Activated effector memory CD4-positive, alpha-beta T cell treated with Interleukin-2 at 50 U/mL for 16 hours (primary cell): Measurements from ENCODE around the gene PFKM.
A peak's percentile ranks its signal among the peaks of the same experiment; 100 is the strongest.

Experiments used
- DNase-seq: peaks from one replicate; pipeline ENCODE4 v3.0.0-alpha.2; 2020

PFKM gene

DNA sequence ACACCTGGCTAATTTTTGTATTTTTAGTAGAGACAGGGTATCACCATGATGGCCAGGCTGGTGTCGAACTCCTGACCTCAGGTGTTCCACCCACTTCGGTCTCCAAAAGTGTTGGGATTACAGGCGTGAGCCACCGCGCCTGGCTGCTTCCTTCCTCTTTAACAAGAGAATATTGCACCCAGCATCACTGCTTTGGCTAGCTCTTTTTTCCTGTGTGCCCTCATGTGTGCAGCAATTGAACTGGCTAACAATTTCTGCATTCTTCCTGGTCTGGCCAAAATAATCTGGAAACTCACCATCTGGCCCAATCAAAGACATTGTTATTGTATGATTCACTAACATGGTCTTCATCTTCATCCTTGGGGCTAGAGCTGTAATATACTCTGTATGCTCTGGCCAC is 40.9 kb downstream of the PFKM start:
- no peak for DNase-seq

DNA sequence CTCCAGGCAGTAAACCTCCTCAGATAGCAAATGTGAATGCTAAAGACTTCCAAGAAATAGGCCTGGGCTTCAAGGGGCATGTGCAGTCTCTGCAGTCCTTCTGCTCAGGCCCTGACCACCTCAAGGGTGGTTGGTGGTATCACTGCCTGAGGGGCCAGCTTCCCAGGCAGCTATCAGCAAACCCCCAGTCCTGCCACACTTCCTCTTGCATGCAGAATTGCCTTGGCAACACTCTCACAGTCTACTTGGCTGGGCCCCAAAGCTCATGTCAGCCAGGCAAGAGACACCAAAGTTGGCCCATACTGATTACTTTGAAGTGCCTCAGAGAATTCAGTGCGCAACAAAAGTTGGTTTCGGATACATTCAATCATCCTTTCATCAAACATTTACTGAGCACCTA is 41.6 kb downstream of the PFKM start:
- no peak for DNase-seq

DNA sequence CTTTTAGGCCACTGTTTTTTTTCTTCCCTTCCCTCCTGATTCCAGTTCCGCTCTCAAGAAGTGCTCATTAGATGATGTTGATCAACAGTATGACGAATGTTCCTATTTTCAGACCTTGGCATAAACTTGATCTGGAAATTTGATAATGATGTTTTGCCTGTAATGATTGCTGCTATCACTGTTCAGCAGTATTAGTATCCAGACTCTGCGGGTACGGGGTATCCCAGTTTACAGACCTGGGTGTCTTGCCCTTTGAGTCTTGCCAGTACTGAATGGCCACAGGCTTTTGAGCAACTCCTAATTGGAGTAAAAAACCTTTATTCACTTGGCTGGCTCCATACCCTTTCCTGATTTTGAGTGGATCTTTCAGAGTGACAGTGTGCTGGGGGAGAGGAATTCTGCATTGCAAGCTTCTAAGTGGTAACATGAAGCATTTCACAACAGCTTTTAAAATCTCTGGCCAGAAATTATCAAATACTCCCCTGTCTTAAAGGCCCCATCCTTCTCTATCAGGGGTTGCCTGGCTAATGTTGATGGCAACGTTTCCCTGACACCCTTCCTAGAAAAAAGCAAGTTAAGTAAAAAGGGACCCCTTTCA is 44.1 kb downstream of the PFKM start:
- DNase-seq = no peak

DNA sequence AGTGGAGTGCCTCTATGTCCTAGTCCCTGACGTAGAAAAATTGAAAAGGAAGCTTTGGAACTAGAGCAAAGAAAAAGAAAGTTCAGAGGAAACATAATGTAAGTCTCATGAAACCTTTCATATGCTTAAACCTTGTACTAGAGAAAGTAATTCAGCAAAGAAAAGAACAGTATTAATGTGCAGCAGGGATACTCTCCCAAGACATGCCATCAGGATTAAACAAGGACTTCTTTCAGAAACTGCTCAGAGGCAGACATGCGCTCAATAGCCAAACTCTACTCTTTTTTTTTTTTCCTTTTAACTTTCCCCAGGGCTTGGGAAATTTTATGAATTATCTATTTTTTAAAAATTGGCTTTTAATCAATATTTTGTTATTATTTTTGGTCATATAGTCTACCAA is 45.3 kb downstream of the PFKM start:
- no peak for DNase-seq

DNA sequence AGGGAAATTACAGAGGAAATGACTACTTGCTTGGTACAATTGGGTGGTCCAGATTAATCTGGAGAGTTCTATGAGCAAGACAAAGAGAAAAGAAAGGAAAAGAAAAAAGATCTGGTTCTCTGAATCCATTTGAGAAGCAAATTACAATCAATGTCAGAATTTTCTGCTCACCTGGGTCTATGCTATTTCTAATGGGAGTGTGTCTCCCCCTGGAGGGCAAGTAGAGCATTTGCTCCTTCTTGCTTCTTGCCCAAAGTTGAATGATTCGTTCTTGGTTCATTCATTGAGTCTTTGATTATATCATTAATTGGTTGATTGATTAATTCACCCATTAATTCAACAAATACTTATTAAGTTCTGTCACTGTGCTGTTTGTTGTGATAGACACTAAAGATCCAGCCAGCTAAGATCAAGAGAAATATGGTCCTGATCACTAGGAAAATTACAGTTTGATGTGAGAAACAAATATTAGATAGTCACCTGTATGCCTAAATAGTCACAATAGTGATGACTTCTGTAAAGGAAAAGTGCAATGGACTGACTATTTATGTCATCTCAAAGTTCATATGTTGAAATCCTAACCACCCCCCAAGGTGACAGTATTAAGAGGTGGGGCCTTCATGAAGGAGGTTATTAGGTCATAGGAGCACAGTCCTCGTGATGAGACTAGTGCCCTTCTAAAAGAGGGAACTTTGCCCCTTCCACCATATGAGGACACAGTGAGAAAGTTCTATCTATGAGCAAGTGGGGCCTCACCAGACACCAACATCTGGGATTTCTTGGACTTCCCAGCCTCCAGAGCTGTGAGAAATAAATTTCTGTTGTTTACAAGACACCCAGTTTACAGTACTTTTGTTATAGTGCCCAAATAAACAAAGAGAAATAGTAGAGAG is 46.2 kb downstream of the PFKM start:
- no peak for DNase-seq

DNA sequence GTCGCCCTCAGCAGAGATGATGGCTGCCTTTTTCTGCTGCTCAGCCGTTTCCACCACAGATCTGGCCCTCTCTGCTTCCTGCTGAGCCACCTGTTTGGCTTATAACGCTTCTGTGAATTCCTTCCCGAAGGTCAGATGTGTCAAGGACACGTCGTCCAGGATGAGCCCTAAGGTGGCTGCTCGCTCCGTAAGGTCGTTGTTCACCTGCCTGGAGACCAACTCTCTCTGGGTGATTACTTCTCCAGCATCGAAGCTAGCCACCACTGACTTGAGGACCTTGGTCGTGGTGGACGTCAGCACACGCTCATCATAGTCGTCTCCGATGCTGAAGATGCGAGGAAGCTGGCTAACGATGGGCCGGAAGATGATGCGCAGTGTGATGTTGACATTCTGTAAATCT is 49.8 kb downstream of the PFKM start:
- no peak for DNase-seq

DNA sequence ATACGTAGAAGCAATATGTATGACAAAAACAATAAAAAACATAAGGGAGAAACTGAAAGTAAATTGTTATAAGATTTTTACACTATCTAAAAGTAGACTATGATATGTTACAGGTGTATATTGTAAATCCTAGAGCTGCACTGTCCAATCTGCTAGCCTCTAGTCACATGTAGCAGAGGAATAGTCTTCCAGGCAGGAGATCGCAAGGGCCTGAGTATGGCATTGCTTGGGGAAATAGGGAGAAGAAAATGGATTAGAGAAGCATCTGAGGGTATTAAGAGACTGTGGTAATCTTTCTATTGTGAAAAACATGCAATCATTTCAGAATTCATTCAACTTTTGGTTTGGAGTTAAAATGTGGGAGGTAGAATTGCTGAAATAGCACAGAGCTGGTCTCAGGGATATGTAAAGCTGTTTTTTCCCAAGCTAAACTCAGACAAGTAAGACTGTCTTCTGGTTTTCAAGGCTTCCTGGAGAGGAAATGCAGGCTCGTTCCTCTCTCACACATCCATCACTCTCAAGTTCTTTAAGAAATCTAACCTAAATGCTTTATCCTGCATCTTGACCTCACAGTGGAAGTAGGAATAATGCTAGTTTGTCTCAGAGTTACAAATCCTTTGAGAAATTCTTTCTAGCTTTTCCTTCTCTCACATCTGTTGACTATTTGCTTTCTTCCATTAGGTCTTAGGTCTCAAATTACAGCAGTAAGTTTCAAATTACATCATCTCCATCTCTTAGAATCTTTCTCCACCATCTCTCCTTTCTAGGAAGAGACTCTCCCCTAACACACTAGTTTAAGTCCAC is 56.7 kb downstream of the PFKM start:
- DNase-seq = no peak

DNA sequence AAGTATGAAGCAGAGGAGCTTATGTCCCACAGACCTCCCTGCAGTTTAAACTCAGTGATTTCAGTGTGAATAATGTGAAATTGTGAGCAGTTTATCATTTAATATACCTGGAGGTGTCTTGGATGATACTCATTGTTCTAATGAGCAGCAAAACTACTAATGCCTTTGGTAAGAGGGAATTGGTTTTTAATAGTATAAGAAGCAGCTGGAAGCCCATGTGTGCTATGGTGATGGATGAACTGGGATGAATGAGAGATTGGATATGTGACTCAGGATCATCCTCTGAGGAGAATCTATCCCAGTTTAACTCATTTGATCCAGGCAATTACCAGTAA is 57.2 kb downstream of the PFKM start:
- no peak for DNase-seq

DNA sequence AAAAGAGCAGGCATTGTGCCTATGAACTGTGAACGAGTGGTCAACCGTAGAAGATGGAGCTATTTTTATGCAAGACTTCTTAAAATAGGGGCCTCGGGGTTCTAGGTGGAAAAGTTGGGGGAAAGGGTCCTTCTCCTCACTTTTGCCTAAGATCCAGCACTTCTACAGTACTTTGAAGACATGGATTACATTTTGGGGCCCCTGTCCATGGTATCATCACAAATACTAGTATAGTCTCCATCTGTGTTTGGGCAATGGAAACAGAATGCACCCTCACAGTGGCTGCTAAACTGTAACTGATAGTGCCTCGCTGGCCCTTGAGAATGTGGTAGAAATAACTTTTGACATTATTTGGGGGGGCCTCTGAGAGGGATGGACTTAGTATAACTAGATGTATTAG is 58.8 kb downstream of the PFKM start:
- DNase-seq = no peak

DNA sequence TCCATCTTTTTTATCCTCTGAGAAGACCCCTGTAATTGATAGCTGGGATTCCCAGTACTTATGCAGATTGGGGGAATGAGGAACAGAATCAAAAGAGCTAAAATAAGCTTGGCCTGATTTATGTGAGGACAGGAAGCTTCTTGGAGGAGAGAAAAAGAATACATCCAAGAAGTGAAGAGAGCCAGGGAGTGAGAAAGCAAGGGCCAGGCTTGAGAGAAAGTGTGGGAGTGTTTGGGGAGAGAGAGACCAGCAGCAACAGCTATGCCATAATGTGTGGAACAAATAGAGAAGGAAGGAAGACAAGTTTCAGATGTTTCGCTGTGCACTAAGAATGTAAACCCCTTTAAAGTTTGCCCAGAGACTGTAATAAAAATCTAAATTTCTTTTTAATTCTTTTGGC is 60.3 kb downstream of the PFKM start:
- no peak for DNase-seq

DNA sequence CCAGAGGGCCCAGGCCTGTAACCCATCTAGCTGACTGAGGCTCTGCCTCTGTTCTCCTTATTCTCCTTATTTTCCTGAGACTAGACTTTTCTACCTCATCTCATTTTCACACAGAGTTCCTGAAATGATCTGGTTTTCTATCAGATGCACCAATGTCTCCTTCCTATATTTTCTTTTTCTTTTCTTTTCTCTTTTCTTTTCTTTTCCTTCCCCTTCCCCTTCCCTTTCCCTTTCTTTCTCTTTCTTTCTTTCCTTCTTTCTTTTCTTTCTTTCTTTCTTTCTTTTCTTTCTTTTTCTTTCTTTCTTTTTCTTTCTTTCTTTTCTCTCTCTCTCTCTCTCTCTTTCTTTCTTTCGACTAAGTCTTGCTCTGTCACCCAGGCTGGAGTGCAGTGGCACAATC is 61.3 kb downstream of the PFKM start:
- DNase-seq = no peak

DNA sequence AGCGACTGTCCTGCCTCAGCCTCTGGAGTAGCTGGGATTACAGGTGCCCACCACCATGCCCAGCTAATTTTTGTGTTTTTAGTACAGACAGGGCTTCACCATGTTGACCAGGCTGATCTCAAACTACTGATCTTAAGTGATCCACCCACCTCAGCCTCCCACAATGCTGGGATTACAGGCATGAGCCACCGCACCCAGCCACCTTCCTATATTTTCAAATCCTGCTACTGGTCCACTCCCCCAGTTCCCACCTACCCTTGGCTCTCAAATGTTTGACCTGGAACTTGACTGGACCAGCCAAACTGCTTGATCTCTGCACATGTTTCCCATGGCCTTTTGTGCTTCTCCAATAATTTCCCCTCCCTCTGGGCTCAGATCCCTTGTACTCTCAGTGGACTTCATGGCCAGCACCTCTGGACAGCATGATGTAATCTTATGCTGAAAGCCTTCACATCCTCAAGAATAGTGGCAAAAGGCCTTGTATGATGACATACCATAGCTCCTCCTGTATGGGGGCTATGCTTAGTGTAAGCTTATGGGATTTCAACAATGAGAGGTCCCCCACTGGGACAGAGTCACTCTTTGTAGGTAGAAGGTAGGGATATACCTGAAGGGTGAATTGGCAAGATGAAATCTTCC is 61.8 kb downstream of the PFKM start:
- no peak for DNase-seq

DNA sequence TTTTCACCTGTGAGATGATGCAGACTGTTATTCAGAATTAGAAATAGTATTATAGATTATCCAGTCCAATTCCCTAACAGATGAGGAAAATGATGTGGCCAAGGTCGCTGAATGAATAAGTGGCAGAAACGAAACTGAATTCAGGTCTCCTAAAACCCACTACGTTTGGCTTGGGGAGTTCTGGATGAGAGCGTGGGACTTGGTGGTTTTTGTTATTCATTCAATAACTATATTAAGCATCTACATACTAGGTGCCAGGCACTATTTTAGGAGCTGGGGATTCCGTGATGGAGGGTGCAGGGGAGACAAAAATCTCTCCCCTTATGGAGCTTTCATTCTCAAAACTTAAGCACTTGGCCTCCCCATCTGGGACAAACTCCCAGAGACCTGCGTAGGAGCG is 63.5 kb downstream of the PFKM start:
- no peak for DNase-seq

DNA sequence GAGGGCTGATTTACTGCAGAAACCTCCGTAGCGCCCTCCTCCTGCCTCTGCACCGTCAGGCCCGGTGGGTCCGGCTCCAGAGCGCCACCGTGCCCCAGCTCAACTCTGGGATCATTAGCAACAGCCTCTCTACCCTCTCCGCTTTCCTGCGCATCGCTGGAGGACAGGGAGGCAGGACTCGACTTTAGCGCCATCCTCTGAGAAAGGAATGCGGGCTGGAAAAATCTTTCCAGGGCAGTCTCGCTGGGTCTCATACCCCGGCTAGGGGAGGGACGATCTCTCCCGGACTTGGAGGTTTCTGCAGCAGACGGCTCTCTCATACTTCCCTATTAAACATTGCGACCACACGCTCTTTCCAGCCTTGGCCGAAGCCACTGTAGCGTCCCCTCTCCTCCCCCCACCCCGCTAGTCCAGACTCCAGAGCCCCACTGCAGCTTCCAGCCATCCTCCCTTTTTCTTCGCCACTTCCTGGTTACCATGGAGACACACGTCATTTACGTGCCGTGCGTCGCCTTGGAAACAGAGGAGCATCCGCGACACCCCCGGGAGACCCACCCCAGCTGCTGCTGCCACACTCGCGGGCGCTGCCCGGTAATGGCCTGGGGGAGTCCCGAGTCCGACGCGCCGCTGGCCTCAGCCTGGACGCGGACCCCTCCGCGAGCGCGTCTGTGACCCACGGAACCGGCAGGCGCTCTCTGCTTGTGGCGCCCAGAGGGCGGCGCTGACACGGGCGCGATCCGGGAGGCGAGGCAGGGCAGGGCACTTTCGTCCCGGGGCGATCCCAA is 64.1 kb downstream of the PFKM start, which contains the start of gene CCDC184:
CCDC184 (plus strand) TSS at position 554 of the 785 bp plus-strand sequence. CDS start 479 bp downstream, outside the sequence.
- peak; percentile 71 for DNase-seq

DNA sequence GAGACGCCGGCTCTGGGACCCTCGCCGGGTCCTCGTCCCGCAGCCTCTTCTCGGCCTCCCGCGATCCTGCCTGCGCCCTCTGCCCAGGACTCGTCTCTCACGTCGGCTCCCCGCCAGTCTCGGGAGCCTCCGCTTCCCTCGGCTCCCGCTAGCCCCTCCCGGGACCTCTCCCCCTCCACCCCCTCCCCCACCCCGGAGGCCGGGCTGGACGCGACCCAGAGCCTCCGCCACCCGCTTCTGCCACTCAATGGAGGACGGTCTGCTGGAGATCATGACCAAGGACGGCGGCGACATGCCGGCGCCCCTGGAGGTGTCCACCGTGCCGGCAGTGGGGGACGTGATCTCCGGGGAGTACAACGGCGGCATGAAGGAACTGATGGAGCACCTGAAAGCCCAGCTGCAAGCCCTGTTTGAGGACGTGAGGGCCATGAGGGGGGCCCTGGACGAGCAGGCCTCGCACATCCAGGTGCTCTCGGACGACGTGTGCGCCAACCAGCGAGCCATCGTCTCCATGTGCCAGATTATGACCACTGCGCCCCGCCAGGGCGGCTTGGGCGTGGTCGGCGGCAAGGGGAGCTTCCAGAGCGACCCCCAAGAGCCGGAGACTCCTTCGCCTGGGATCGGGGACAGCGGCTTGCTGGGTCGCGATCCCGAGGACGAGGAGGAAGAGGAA is 64.8 kb downstream of the PFKM start:
- DNase-seq = no peak

DNA sequence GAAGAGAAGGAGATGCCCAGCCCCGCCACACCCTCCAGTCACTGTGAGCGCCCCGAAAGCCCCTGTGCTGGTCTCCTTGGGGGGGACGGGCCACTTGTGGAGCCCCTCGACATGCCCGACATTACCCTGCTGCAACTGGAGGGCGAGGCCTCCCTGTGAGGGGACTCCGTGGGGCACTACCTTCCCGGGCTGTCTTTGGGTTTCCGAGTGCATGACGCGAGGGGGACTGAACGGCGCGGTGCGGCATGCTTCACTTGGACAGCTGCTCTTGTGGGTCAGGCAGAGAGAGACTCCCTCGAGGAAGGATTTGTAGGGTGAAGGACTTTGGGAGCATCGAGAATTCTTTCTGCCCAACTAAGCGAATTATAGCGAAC is 65.4 kb downstream of the PFKM start:
- no peak for DNase-seq

DNA sequence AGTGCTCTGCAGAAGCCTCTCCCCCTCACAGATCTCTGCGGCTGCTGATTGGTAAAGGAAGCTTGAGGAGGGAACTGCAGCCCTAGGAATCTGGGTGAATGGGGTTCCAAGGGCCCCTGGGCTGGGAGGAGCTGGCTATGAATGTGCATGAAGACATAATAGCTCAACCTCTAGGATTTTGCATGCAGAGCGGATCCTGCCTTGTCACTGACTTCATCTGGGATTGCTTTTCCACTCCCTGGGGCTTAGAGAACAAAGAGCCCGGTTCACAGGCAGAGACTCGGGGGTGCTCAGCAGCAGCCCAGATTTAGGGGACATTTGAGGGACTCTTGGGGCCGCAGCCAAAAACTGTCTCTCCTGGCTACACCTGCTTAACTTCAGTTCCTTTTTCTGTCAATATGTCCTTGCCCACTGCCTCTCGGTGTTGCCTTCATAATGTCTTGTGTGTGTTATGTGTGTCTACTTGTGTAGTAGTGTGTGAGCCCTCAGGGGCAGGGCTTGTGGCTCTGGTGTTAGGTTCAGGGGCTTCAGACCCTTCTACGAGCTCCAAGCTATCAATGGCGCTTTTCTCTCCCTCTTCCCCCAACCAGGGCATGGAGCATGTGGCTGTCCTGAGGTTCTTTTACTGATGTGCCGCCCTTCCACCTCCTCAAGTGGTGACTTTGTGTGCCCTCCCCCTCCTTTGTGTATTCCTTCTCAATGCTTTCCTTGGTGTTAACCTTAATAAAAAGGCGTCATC is 66.2 kb downstream of the PFKM start:
- no peak for DNase-seq

DNA sequence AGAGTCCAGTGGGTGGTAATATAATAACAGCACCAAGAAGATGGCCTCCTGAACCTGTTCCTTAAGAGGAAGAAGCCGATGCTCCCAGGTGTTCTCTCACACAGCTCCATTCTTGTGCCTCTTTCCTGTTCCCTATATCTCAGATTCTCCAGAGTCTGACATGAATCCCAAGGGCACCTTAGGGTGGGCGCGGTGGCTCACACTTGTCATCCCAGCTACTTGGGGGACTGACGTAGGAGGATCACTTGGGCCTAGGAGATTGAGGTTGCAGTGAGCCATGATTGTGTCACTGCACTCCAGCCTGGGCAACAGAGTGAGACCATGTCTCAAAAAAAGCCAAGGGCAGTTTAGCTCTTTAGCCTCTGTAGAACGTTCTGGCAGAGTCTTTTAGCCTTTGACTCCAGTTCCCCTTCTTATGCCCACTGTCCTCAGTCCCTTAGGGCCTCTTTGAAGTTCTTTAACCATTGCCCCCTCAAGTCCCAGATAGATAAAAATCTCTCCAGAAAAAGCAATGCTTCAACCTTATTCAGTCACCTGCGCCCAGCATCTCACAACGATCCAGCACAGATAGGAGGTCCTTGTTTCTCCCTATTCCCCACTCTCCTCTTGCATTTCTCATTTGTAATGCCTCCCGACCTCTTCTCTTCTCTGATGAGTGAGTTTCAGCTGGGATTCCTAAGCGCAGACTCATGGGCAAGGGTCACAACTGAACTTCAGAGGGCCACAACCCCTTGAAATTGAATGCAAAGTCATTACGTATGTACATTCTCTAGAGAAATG is 68.9 kb downstream of the PFKM start:
- DNase-seq = no peak

DNA sequence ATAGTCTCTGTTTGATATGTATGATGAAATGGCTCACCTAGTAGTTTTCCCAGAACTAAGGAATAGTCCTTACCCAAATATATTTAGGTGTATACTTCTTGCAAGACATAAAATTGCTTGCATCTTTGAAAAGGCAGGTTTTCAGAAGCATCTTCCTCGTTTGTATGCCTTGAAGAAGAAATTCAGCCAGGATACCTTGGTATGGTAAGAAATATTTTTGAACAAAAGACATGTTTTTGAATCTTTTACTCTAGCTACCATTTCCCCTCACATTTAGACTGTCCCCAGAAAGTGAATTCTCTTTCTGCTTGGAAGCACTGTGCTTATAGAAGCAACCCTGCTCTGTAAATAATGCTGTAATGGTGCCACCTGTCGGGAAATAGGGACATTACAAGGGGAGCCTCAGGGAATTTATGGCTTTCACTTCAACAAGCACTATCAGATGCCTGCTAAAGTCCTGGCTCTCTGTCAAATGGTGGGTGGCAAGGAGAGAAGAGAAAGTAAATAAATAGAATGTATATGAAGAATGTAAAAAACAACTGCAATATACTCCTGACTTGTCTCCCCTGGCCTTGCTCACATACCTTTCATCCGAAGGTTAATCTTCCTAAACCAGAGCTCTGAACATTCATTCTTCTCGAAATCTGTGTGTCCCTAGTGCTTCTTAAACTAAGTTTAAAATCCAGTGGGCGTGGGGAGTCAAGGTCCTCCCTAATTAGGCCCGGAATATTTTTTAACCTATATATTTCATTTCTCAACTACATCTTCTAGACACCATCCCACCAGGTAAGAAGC is 70.4 kb downstream of the PFKM start:
- peak; percentile 49 for DNase-seq

DNA sequence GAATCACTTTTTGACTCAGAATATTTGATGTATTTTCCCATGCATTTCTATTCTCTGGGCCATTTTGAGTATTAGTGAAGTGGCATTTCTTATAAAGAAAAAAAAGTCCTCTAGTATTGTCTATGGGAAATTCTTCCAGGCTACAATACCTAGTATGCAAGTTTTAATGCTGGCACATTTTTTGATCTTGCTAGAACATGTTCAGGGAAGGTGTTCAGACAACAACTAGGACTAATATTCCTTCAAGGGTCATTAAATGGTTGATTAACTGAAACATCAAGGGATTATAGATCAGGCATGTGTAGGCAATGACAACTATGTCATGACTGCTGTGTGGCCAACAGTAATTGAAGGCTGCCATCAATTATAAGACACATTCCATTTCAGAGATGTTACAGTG is 71.9 kb downstream of the PFKM start:
- DNase-seq = no peak
